ENCODE data around the gene HOOK2. TPM values are rescaled to one million over a fixed set of nuclear protein-coding genes. Genes with fewer than 3 reads are reported as not detected.

The HOOK2 gene
- total and polyA plus RNA-seq, 9 of the 15 experiments (the other 6 are each of a cell fraction or from before 2014, with no cell fraction given): 1.3 to 17.2 (median 9.9) TPM

DNA sequence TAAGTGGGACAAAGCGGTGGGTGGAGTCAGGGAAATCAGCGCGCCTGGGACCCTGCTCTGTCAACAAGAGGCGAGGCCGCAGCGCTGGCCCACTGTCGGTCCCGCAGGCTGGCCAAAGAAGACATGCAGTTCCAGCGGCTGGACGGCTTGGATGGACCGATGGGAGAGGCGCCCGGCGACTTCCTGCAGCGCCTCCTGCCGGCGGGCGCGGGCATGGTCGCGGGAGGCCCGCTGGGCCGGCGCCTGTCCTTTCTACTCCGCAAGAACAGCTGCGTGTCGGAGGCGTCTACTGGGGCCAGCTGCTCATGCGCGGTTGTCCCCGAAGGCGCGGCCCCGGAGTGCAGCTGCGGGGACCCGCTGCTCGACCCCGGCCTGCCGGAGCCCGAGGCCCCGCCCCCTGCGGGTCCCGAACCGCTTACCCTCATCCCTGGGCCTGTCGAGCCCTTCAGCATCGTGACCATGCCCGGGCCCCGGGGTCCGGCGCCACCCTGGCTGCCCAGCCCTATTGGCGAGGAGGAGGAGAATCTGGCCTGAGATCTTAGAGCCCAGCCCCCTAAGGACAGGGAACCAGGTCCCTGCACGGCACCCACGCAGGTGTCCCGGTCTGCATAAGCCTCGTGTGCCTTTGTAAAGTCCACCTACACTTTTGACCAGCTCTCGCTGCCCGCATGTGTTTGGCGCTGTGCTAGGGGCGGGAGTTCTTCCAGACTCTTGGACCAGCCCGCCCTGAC is 17.6 kb downstream of the HOOK2 start (continued):
- TF ChIP-seq, protein P1, sequence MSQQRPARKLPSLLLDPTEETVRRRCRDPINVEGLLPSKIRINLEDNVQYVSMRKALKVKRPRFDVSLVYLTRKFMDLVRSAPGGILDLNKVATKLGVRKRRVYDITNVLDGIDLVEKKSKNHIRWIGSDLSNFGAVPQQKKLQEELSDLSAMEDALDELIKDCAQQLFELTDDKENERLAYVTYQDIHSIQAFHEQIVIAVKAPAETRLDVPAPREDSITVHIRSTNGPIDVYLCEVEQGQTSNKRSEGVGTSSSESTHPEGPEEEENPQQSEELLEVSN (IDR thresholded peaks at IDR 0.05; ENCODE audit: borderline replicate concordance in 1 of 2, extremely low read depth in 1 of 2, insufficient read depth in 1 of 2, insufficient read length in 1 of 2, low read depth in 1 of 2, low read length in 1 of 2, poor library complexity in 1 of 2, severe bottlenecking in 1 of 2): peak; percentile 41 to 49
- TF ChIP-seq NONO (IDR thresholded peaks at IDR 0.05; ENCODE audit: low read depth in 2 of 2, low read length in 1 of 2) (peak in 1 of 2 experiments; percentile 61; a peak in 1 of 4 replicates), SMAD4 (CRISPR knock-in tag; conservative IDR thresholded peaks at IDR 0.05) (peak; percentile 51), ZNF143 (CRISPR knock-in tag; IDR thresholded peaks at IDR 0.05) (0 out of 2 replicates have a peak, but pooled peaks have one; percentile 29), NCOA4 (IDR thresholded peaks at IDR 0.05; ENCODE audit: partially characterized antibody) (no peak), EGR1 (conservative IDR thresholded peaks at IDR 0.05) (0 out of 2 replicates have a peak, but pooled peaks have one; percentile 3), MTA3 (IDR thresholded peaks at IDR 0.05; ENCODE audit: borderline replicate concordance) (peak; percentile 75; the same call in 1 of the 2 replicates), RBM22 (IDR thresholded peaks at IDR 0.05; ENCODE audit: low read depth, low read length, poor library complexity, severe bottlenecking) (peak; percentile 33), CBFA2T3 (IDR thresholded peaks at IDR 0.05) (0 out of 2 replicates have a peak, but pooled peaks have one; percentile 20)
- TF ChIP-seq, protein P2, sequence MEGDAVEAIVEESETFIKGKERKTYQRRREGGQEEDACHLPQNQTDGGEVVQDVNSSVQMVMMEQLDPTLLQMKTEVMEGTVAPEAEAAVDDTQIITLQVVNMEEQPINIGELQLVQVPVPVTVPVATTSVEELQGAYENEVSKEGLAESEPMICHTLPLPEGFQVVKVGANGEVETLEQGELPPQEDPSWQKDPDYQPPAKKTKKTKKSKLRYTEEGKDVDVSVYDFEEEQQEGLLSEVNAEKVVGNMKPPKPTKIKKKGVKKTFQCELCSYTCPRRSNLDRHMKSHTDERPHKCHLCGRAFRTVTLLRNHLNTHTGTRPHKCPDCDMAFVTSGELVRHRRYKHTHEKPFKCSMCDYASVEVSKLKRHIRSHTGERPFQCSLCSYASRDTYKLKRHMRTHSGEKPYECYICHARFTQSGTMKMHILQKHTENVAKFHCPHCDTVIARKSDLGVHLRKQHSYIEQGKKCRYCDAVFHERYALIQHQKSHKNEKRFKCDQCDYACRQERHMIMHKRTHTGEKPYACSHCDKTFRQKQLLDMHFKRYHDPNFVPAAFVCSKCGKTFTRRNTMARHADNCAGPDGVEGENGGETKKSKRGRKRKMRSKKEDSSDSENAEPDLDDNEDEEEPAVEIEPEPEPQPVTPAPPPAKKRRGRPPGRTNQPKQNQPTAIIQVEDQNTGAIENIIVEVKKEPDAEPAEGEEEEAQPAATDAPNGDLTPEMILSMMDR (IDR thresholded peaks at IDR 0.05 in 2 of 3, conservative IDR thresholded peaks at IDR 0.05 in 1 of 3; ENCODE audit: insufficient read depth in 2 of 3, low read depth in 1 of 3, low read length in 3 of 3): peak; percentile 94 to 97 (median 96)
- TF ChIP-seq, protein P3, sequence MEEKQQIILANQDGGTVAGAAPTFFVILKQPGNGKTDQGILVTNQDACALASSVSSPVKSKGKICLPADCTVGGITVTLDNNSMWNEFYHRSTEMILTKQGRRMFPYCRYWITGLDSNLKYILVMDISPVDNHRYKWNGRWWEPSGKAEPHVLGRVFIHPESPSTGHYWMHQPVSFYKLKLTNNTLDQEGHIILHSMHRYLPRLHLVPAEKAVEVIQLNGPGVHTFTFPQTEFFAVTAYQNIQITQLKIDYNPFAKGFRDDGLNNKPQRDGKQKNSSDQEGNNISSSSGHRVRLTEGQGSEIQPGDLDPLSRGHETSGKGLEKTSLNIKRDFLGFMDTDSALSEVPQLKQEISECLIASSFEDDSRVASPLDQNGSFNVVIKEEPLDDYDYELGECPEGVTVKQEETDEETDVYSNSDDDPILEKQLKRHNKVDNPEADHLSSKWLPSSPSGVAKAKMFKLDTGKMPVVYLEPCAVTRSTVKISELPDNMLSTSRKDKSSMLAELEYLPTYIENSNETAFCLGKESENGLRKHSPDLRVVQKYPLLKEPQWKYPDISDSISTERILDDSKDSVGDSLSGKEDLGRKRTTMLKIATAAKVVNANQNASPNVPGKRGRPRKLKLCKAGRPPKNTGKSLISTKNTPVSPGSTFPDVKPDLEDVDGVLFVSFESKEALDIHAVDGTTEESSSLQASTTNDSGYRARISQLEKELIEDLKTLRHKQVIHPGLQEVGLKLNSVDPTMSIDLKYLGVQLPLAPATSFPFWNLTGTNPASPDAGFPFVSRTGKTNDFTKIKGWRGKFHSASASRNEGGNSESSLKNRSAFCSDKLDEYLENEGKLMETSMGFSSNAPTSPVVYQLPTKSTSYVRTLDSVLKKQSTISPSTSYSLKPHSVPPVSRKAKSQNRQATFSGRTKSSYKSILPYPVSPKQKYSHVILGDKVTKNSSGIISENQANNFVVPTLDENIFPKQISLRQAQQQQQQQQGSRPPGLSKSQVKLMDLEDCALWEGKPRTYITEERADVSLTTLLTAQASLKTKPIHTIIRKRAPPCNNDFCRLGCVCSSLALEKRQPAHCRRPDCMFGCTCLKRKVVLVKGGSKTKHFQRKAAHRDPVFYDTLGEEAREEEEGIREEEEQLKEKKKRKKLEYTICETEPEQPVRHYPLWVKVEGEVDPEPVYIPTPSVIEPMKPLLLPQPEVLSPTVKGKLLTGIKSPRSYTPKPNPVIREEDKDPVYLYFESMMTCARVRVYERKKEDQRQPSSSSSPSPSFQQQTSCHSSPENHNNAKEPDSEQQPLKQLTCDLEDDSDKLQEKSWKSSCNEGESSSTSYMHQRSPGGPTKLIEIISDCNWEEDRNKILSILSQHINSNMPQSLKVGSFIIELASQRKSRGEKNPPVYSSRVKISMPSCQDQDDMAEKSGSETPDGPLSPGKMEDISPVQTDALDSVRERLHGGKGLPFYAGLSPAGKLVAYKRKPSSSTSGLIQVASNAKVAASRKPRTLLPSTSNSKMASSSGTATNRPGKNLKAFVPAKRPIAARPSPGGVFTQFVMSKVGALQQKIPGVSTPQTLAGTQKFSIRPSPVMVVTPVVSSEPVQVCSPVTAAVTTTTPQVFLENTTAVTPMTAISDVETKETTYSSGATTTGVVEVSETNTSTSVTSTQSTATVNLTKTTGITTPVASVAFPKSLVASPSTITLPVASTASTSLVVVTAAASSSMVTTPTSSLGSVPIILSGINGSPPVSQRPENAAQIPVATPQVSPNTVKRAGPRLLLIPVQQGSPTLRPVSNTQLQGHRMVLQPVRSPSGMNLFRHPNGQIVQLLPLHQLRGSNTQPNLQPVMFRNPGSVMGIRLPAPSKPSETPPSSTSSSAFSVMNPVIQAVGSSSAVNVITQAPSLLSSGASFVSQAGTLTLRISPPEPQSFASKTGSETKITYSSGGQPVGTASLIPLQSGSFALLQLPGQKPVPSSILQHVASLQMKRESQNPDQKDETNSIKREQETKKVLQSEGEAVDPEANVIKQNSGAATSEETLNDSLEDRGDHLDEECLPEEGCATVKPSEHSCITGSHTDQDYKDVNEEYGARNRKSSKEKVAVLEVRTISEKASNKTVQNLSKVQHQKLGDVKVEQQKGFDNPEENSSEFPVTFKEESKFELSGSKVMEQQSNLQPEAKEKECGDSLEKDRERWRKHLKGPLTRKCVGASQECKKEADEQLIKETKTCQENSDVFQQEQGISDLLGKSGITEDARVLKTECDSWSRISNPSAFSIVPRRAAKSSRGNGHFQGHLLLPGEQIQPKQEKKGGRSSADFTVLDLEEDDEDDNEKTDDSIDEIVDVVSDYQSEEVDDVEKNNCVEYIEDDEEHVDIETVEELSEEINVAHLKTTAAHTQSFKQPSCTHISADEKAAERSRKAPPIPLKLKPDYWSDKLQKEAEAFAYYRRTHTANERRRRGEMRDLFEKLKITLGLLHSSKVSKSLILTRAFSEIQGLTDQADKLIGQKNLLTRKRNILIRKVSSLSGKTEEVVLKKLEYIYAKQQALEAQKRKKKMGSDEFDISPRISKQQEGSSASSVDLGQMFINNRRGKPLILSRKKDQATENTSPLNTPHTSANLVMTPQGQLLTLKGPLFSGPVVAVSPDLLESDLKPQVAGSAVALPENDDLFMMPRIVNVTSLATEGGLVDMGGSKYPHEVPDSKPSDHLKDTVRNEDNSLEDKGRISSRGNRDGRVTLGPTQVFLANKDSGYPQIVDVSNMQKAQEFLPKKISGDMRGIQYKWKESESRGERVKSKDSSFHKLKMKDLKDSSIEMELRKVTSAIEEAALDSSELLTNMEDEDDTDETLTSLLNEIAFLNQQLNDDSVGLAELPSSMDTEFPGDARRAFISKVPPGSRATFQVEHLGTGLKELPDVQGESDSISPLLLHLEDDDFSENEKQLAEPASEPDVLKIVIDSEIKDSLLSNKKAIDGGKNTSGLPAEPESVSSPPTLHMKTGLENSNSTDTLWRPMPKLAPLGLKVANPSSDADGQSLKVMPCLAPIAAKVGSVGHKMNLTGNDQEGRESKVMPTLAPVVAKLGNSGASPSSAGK (IDR thresholded peaks at IDR 0.05): no peak
